Measurements from ENCODE around the gene BCAS3.

GRCh38 chr17:61337290-61337689, 659.6 kb downstream of the BCAS3 start:
- no peak for TF ChIP-seq CTCF (IDR thresholded peaks at IDR 0.05)
- TF ChIP-seq POLR2A (IDR thresholded peaks at IDR 0.05): no peak
